SIG-M5 treated with dmso at 0.1 percent for 504 hours (cell line): ENCODE data around the gene FSTL5.
A peak's percentile ranks its signal among the peaks of the same experiment; 100 is the strongest.
"Not testable (repeated sequence)": the region's sequence is repeated elsewhere in the genome, so short reads cannot be mapped to it uniquely, and the experiment has no call there.

ENCODE experiments used
- DNase-seq: peaks from one replicate; lab custom pipeline; 2025; ENCODE audit not compliant: unreplicated experiment; lab: John Stamatoyannopoulos, UW

The FSTL5 gene

DNA sequence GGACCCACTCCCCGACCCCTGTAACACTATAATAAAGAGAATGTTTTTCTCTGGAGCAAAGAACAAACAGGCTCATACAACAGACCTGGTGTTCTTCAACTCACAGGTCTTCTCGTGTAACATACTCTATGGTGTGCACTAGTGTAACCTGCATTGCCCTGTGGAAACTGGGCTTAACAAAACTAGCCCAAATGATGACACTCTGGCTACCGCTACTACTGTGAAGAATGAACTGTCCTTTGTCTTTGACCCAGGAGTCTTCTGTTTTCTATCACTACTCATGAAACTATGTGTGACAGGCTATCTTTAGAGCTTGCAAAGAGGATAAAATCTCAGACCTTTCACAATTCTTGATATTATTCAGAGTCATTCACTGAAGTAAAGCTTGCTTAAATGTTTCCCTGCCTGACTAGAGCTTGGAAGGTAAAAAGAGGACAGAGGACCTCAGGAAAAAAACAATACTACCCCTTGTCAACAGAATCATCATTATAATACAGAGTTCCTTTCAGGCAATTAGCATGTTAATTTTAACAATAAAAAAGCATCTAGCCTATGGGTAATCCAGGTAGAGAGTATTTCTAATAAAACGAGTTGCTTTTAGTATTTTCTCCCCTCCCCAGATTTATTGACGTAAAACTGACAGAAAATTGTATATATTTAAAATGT is 59.2 kb downstream of the FSTL5 start:
- no peak for DNase-seq

DNA sequence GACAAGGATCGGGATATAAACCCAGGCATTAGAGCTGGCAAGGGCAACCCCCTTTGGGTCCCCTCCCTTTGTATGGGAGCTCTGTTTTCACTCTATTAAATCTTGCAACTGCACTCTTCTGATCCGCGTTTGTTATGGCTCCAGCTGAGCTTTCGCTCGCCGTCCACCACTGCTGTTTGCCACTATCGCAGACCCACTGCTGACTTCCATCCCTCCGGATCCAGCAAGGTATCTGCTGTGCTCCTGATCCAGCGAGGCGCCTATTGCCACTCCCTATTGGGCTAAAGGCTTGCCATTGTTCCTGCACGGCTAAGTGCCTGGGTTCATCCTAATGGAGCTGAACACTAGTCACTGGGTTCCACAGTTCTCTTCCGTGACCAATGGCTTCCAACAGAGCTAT is 59.9 kb downstream of the FSTL5 start:
- DNase-seq = not testable (repeated sequence)

DNA sequence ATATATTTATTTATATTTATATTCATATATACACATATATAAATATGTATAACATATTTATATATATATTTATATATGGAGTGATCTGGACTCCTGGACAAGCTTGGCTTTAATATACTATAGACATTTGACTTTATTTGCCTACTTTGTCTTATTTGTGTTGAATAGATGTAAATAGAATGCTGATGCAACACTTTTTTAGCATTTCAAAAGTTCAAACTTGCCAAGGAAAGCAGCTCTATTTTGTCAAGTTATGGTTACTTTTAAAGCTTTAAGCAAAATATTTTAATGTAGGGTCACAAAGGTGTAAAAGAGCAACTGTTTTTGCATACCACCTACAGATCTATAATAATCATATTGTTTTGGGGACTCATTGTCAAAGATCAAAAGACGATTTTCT is 61.1 kb downstream of the FSTL5 start:
- no peak for DNase-seq

DNA sequence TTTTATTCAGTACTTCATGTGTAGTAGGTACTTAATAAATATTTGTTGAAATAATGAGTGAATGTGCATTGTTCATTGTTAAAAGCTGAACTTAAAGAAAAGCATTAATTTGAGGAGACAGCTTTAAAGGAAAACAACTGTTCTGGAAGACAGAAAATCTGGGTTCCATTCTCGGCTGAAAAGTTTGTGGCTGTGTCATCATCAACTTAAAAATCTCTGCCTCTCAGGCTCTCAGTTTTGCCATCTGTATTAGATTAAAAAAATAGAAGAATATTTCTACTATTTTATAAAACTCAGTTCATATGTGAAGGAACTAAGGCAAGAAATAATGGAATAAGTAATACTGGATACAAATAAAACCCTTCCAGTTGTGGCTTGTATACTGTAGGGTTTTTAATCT is 62.5 kb downstream of the FSTL5 start:
- no peak for DNase-seq

DNA sequence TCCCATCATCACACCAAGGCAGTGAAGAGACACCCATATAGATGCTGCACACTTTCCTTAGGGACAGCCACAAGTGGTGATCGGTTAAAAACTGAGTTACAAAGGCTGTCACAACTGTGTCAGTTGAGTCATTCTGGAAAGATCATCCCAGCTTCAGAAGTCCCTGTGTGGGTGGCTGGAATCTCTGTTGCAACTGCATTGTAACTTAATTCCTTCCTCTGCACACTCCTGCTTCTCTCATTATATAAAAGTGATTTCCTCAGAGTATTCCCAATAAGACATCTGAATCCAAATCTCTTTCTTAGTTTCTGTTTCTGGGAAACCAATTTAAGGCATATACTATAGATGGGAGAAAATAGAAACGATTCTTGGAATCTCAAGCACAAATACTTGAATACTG is 88.1 kb downstream of the FSTL5 start:
- no peak for DNase-seq

DNA sequence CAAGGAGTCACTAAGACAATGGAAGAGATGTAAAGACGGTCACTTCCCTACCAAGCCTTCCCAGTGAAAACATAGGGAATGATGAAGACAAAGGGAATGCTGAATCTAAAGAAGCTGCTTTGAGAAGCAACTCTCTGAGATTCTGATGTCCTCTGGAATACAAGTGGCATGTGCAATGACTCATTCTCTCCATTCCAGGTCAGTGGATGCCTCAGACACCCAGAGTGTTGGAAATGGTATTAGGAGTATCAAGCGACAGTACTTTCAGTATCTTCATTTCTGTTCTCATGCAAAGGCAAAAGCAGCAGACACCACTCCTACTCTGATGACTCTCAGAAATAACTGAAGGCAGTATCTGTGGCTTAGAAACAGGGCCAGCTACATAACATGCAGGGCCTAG is 102.6 kb downstream of the FSTL5 start:
- DNase-seq = no peak

DNA sequence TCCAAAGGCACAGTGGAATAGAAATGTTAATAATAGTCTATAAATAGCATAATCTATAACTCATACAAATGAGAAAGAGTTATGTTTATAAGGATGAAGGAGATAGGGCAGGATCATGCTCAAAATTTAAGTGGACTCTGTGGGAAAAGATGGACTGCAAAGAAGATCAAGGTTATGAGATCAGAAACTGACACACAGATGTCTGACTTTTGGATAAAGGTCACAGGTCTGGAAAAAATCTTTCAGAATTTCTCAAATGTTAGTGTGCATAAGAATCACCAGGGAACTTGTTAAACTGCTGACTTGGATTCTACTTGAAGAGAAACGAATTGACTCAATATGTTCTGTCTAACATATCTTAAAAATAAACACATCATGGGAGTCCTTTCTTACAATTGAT is 104.1 kb downstream of the FSTL5 start:
- DNase-seq = no peak

DNA sequence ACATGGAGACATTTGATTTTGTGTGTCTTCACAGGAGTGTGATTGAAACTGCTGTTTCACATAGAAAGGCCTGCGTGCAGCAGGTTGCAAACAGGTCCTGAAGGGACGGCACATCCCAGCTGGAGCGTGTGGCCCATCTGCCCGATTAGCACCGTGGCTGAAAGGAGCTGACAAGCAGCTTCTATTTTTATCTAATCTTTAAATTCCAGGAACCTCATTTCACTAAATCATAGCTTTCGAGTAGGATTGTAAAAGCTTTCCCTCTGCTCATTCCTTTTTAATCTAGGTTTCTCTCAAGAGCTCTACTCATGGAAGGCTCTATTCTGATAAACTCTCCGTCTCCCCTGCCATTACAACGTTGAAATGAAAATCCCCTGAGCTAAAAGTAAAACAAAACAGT is 106.8 kb downstream of the FSTL5 start:
- DNase-seq = no peak

DNA sequence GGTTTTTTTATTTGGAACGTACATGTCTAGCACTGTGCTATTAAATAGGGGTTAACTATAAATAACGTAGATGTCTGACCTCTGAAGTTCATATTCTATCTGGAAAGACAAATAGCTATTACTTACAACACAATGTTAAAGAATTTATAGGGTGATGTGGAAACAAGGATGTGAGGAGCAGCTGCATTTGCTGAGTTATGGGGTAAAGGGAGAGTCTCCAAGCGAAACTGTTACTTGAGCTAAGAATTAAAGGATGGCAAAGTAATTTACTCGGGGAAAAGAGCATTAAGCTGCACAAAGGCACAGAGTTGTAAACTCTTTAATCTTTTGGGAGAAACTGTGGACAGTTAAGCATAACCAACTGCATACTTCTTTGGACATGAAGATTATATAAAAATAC is 117.7 kb downstream of the FSTL5 start:
- DNase-seq = no peak

DNA sequence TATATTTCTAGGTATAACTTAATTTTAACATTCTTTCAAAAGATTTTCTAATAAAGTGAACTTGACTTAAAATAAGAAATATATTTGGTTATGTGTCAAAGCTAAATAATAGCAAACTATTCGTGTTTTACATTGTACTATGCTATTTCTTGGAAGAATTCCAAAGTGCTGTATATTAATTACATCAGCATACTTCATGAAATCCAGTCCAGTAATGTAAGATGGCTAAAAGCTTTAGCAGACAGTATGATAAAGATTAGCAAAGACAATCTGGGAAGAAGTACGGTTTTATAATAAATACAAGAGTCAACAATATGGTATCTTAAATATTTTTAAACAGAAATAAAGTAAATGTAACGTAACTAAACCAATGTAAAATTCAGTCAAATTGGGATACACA is 125.7 kb downstream of the FSTL5 start:
- DNase-seq = no peak

DNA sequence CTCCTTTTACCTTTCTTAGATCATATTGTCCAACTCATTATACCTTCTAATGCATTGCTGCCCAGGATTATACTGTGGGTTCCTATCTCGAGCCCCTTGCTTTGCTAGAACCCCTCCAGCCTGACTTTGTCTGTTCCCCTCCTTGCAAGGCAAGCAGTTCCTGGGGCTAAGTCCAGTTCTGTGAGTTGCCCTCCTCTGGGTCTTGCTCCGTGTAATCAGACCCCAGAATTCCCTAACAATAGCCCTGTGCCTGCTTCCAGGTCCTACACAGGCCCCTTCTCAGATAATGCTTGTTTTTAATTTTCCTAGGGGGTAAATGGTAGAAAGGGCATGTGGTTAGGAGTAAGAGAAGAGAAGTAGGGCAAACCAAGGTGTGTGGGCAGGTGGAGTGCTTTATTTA is 145.9 kb downstream of the FSTL5 start:
- no peak for DNase-seq

DNA sequence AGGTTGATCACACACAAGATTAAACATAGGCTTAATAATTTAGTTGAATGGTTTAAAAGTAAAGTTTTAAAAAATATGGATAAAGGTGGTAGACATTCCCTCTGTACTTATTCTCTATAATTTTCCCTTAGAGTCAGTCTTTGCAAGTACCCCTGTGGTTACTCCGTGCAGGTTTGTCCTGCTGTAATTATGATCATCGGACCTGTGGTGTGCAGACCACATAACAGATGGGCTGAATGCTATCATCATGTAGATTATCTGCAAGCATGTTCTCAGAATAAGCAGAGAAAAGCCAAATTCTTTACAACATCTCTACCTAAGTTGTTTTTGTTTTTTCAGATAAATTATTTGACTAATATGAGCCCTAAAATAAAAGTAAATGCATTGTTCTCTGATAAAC is 146.8 kb downstream of the FSTL5 start:
- DNase-seq = no peak

DNA sequence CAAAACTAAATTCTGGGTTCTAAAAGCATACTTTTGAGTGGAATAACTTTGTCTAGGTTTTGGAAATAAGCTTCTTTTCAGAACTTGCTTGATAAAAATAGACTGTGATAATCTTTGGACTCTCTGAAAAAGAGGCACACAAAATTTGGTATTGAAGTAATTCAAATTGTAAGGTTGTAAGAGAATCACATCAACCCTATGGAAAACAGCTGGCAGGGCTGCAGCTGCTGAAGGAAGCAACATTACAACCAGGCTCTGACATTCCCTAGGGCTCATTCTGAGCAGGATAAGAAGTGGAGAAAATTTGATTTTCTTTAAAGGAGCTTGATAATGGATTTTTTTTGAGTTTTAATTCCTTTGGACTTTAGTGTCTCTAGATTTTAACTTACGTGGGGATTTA is 147.6 kb downstream of the FSTL5 start:
- no peak for DNase-seq

DNA sequence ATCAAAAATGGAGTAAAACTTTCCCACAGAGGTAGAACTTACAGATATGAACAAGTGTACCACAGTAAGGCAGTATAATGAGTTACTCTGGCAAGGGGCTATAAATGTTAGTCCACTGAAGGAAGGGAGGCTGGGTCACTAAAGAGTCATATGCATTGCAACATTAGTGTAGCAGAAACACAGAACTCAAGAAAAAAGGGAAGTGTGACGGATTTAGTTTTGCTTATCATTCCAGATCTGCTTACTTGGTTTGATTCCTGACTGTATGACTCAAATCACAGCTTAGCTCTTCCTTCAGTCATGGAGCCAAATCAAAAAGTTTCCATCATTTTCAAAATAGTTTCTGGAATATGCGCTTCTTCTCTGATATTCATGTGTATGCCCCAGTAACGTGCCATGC is 148.7 kb downstream of the FSTL5 start:
- peak; percentile 73 for DNase-seq

DNA sequence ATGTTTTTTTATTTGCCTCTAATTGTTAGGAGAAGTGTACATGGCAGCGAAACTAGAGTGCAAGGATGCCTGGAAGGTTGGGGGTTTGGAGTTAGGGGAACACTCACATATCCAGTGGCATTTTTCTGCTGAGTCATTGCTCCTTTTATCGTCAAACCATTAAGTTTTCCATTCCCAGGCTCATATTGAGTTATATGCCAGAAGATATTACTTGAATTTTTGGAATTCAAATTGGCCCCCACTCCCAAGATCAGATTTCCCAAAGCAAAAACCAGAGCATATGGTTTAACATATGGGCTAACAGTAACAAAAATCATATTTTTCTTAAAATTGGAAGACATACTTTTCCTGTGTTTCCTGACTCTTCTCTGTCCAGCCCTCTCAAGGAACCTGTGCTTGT is 152.7 kb downstream of the FSTL5 start:
- DNase-seq = no peak

DNA sequence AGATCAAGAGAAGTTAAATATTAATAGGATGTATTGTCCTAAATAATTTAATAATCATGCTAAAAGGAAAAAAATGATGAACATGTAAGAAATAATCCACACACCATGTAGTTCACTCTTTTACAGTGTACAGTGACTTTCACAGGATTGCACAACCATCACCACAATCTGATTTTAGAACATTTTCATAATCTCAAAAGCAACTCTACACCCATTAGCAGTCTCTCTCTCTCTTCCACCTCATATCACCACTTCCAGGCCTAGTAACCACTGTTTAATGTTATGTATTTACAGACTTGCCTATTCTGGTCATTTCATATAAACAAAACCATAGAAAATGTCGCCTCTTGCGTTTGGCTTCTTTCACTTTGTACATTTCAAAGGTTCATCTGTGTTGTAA is 153.4 kb downstream of the FSTL5 start:
- peak; percentile 66 for DNase-seq

DNA sequence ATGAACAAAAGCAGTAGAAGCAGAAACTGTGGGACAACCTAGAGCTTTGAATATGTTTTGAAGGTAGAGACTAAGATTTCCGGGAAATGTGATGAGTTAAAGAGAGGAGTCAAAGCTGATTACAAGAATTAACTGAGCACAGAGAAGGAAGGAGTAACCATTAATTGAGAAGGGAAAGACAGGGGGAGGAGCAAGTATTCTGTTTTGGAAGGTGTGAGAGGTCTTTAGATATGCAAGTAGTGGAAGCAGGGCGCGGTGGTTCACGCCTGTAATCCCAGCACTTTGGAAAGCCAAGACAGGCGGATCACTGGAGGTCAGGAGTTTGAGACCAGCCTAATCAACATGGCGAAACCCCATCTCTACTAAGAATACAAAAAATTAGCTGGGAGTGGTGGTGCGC is 171.5 kb downstream of the FSTL5 start:
- no peak for DNase-seq

DNA sequence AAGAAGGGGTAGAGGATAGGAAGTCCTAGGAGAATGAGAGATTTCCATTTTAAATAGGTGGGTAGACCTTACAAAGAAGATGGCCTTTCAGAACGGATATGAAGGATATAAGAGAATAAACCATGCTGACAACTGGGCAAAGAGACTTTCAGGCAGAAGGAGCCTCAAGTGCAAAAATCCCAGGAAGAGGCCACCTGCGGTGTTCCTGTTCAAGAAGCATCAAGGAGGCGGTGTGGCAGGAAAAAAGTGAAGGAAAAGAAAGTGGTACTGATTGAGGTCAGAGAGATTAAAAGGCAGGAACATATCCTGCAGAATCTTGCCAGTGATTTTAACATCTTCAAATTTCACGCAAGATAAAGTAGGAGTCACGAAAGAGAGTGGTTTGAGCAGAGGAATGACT is 172.0 kb downstream of the FSTL5 start:
- DNase-seq = no peak

DNA sequence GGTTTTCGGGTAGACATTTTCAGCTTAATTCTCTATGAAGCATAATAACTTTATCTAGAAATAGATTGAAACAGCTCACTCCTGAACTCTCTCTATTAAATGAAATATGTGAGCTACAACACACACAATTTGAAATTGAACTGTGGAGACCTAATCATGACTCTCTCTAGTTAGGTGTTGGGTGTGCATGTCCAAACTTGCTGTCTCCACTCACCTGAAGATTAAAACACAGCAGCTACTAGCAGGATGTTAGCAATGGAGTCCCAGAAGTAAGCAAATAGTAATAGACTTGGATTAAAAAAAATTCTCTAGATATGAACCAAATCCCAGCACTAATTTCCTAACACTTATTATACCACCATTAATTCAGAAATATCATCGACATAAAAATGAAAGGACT is 173.1 kb downstream of the FSTL5 start:
- DNase-seq = no peak

DNA sequence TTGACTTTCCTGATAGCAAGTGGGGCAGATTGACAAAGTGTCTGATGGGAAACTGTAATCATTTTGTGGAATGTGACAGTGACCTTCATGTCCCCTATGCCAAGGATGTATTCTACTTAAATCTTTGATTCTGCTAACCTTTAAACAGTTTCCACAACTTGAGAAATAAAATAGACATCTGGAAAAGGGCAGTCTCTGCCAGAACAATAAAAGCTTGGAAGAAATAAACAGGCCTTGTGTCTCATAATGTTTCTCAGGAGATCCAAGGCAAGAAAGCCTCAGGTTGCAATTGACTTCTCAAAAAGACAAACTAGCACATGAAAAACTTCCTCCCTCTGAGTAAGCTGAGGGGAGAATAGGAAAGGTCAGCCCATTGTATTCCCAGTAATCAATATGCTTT is 174.9 kb downstream of the FSTL5 start:
- no peak for DNase-seq

DNA sequence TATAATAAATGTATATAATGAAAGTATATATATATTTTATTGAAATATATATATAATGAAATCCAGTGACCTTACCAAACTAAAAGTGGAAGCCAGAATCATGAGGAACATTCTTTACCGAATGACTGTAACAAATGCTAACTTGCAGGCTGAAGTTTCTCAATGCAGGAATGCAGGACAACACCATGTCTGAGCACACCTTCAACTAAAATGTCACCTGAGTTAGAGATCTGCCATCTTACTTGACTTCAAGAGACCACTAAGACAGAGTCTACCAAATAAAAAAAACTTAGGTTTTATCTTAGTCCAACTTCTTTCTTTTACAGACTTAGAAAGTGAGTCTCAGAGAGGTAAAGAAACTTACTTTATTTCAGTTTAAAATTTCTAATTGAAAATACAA is 176.2 kb downstream of the FSTL5 start:
- DNase-seq = no peak

DNA sequence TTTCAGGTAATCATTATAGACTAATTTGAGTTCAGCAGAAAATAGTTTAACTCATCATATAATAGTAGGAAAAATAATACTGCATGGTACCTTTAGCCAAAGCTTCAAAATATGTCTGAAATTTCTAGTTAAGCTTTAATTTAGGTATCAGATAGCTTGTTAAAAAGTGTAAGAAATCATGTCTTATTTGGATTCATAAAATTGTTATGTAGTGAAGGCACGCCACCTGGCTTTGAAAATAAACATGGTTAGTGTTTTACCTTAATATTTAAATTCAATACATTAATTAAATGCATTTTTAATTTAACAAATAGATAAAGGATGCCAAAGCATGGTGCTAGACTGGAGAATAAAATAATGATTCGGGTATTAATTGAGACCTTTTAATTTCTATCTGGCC is 211.4 kb downstream of the FSTL5 start:
- DNase-seq = no peak

DNA sequence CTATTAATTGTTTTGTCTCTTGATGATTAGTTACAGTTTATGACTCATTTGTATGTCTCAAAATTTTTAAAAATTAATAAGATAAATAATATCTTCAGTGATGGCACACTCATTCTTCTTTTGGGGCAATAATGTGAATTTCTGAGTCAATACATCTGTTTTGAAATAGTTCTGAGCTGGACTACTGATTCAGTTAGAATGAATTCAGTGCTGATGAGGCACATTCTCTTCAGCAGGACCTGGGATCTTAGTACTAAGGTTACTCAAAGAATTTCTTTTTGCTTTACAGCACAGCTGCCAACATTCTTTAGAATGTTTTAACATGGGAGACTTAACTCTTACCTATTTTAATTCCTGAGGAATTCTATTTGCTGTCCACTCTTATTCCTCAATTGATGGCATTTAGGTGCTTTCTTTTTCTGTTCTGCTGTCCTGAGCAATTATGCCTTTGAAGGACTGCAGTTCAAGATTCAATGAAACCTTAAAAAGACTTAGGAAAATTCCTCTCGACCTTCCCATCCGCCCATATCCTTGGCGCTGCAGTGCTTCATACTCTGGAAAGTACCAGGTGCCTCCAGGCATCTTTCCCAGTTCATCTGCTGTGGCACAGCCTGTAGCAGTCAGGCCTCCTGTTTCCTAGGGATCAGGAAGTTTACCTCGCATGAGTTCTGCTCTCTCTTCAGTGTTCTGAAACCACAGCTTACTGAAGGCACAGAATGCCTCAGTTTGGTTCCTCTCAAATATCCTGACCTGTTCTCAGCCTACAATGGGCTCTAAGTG is 213.7 kb downstream of the FSTL5 start:
- no peak for DNase-seq
